GM20431 (cell line): ENCODE measurements around the gene MAMLD1.

Experiments used
- in situ Hi-C: fragments of 300-500 bp; cut with MseI, MboI; formaldehyde crosslinking; loops from one replicate; pipeline ENCODE4 v1.15.0; 2020; ENCODE audit warnings: low sequenced_read_pairs; ENCODE audit not compliant: unreplicated experiment

Gene MAMLD1

DNA sequence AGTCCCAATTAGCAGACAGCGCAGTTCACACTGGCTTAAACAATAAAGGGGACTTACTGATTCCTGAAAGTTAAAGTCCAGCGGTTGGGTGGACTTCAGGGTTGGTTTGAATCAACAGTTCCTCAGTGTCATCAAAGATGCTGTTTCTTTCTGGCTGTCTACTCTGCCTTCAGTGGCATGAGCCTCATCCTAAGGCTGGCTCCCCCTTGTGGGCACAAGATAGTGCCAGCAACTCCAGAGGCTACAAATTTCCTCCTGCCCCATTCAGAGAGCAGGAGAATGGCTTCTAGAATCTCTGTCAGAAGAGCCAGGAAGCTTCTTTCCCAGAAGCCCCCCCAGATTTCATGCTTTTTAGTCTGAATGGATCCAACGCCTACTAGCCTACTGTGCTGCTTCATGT, 122.9 kb downstream of the MAMLD1 start:
- in situ Hi-C loops, result no loop called here

DNA sequence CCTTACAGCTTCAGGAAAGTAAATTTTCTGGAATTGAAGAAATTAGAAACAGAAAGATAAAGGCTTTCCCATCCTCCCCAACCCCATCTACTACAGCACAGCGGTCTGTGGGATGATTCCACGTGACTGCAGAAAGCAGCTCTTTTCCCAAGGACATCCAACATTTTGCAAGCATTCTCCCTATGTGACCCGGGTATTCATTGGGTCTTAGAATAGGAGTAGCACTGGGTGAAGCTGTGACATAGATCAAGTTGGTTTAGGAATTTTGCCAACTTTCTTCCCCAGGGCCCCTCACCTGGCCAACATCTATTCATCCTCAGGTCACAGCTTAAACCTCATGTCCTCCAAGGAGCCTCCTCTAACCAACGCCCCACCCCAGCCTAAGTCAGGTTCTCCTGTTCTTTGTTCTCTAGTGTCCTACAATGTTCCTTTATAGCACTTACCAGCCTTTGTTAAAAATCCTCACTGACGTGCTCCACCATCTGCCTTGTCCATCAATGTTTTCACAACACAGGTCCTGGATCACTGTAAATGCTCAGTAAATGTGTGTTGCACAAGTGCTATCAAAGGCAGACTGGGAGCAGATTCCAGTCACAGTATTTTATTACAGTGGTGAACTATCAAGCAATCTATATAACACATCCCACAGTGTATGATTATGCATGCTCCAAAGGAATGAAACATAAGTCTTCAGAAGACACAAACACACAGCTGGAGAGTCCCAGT, 124.4 kb downstream of the MAMLD1 start:
- in situ Hi-C loops, result no loop called here

DNA sequence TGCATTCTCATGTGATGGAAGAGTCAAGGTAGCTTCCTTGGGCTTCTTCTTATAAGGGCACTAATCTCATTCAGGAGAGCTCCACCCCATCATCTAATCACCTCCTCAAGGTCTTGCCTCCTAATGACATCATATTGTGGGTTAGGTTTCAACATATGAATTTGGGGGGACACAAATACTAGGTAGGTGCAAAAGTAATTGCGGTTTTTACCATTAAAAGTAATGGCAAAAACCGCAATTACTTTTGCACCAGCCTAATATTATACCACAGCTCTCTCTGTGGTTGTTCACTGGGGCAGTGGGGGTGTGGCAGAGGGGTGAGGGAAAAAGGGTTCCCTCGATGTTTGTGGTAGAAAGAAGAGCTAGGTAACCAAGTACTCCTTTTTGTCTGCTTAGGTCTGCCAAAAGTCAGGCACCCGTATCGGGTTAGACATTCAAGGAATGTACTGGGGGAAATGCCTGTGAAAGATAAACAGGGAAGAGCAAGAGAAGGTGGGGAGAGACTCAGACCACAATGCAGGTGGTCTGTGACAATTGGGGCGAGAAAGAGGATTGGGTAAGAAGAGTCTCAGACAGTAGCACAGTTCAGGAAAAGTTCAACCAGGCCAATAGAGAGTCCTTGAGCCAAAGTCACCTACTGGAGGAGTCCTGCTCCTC, 126.4 kb downstream of the MAMLD1 start:
- in situ Hi-C loops, result no loop called here

DNA sequence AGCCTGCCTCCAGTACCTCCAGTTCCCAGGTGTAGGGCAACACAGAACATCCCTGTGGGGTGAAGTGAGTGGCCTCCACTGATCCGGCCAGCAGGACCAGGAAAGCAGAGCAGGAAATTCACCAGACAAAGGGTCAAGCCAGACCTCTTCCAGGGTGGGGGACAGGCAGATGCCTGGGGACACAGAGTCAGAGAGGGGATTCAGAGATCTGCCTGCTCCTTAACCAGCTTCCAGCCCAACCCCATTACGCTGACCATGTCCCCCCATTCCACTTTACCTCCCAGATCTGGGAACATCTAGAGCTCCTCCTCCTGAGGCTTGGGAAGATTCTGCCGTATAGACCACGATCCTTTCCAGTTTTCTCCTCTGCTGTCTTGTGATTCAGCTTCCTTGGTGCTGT, 132.4 kb downstream of the MAMLD1 start:
- in situ Hi-C loops, result no loop called here

DNA sequence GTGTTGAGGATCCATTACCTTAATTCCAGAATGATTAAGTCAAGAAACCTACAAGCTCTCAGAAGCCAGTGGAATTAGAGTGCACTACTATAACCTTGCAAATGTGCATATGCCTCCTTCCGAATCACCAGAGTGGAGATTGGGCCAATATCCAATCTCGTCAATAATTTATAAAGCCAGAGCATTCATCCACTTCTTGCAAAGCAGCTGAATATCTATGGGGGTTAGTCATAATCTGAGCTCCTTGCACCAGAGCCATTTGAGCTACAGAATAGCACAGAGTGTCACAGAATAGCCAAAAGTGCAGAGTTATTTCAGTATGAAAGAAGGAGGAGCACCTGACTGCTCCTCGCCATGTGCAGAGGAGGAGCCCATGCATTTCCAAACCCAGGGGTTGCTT, 136.1 kb downstream of the MAMLD1 start:
- in situ Hi-C loops, result no loop called here

DNA sequence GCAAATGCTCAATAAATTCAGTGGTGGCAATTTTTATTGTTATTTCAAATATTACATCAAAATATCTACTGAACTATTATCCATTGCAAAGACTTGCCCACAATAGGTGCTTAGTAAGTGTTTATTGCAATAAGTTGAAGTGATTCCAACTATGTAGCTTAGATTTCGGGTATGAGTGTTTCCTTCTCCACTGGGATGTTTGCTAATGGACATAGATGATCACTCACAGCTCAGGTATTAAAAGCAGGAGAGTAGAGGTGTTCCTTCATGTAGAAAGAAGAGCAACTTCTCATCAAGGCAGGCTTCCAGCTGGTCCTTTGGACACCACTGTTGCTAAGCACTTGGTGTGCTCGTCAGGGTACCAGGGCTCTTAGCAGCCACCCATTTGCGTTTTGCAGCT, 139.0 kb downstream of the MAMLD1 start:
- in situ Hi-C loops, result no loop called here

DNA sequence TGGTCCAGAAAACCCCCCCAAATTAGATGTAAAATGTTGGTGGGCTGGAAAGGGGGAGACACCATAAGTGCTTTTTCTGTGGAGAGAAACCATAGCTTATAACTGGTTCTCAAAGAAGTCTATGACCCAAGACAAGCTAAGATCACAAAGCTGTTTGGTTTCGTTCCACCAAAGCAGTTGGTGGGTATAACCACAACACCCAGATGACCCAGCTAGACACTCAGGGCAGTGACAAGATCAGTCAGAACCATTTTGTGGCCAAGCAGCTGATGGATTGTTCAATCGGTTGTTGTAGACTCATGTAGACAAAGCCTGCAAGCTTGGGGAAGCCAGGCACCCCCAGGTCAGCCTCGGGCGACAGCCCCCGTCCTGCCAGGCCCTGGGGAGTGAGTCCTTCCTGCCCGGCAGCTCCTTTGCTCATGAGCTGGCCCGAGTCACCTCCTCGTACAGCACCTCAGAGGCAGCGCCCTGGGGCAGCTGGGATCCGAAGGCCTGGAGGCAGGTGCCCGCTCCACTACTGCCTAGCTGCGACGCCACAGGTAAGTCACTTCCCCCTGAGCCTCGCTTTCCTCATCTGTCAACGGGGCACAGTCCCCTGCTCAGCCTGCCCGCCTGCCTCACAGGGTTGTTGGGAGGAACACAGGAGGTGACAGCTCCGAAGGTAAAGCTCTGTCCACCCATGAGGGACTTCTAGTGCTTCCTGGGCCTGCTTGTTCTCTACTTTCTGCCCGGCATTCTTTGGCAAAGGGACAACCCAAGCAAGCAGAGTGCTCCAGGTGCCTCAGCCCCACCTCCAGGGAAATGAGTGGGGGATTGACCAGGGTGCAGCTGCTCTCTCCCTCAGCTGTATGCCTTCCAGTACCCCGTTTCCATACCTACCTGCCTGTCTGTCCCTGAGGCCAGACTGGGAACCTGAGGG, 140.1 kb downstream of the MAMLD1 start:
- in situ Hi-C loops, result no loop called here

DNA sequence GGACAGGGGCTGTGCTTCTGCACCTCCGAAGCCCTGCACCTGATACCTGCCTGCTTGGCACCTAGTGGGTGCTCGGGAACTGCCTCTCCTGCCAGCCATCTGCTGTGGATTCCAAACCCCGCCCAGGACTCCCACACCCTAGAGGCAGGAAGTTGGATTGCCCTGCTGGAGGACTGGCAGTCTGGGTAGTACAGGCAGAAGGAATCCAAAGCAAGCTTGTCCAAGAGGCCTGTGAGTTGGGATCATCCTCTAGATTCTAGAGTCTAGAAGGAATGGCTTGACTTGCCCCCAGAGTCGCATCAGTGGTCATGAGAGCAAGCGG, 140.7 kb downstream of the MAMLD1 start:
- in situ Hi-C loops, result no loop called here

DNA sequence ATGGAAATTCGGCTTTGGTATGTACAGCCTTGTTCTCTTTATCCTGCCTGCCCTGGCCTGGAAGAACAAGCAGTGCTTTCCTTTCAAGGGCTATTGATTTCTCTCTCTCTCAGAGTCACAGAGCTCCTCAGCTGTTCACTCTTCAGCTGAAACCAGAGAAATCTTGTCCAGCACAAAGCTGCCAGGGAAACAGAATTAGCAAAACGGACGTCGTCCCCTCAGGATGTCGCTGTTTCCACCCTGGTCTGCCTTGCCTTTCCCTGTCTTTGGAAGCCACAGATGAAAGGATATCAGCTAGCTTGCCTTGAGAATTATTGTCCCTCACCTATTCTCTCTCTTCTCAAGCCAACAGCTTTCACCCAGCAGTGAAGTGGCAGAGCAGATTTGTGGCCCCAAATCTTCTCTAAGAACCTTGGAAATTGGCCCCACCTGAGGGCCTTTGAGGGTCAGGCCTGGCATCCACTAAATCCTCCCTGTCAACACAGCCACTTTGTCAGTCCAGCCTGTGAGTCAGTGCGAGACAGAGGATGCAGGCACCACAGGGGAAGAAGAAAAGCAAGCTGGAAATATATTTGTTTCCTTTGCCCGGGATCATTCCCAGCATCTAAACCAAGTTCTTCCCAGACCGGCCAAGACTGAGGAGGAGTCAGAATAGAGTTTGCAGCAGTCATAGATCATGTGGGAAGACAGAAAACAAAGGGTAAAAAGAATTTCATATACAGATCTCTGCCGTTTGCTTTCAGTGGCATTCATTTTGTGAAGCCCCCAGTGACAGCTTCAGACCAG, 141.5 kb downstream of the MAMLD1 start:
- in situ Hi-C loops, result no loop called here

DNA sequence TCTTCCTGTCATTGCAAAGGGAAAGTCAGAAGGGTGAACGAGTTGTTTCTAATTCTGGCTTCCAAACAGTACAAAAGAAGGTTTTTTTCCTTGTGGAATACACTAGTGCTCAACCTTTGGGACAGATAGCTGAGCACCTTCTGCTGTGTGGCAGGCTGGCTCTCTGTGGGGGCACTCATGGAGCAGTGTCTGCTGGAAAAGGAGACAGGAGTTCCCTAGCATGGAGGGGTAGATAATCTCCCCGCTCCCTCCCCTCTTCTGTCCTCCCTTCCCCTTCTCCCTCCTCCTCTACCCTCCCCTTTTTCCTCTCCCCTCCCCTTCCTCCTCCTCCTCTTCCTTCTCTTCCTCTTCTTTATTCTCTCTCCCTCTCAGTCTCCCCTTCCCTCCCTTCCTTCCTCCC, 142.9 kb downstream of the MAMLD1 start:
- in situ Hi-C loops, result no loop called here

DNA sequence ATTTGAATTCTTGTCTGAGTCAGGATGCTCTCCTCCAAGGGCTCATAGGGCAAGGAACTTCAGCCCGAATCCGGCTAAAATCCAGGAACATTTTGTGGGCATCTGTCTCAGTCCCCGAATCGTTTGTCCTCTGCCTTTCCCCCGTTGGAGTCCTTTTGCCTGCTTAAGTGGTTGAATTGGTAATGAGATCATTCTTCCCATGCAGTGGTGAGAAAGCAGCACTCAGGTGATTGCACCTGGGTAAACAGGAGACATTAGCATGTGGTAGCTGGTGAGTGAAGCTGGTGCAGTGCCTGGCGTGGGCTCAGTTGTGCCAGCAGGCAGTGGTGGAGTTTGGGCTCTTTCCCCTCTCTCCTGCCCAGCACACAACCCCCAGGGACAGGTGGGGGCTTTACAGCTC, 143.4 kb downstream of the MAMLD1 start:
- in situ Hi-C loops, result no loop called here

DNA sequence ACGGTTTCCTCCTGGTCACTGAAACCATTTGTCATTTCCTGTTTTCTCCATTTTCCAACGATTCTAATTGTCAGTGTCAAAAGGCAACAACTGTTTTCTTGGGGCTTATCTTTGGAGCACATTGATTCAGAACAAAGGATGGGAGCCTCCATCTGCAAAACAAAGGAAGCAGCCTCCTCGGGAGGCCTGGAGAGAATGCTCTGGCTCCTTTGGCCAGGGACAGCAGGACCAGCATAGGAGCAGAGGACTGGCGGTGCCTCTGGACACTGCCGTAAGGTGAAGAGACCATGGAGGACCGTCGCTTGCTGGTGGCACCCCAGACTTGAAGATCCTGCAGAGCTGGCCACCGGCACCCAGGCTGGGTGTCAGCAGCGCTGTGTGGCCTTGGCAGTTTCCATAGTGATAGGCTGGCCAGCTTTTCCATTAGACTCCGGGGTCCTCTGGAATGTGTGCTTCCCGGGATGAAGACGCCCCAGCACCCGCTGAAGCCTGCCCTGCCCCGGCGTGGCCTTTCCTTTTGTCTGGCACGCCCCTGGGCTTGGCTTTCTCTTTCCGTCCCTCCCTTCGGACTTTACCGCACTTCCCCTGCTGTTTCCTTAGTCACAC, 144.2 kb downstream of the MAMLD1 start:
- in situ Hi-C loops, result no loop called here

DNA sequence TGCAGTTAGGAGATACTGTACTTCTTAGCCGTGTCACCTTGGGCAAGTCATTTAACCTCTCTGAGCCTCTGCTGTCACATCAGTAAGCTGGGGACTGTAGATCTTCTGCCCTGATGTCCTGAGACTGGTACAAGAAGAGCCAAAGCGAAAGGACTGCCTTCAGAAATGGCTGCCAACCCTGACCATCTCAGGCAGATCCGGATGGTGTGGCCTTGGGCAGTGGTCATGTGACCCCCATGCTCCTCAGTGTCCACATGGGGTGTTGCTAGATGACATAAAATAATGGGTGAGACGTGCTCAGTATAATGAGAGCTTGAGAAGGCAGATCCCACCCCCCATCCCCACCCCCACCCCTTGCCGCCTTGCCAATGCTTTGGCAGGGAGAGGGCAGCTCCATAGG, 144.9 kb downstream of the MAMLD1 start:
- in situ Hi-C loops, result no loop called here

DNA sequence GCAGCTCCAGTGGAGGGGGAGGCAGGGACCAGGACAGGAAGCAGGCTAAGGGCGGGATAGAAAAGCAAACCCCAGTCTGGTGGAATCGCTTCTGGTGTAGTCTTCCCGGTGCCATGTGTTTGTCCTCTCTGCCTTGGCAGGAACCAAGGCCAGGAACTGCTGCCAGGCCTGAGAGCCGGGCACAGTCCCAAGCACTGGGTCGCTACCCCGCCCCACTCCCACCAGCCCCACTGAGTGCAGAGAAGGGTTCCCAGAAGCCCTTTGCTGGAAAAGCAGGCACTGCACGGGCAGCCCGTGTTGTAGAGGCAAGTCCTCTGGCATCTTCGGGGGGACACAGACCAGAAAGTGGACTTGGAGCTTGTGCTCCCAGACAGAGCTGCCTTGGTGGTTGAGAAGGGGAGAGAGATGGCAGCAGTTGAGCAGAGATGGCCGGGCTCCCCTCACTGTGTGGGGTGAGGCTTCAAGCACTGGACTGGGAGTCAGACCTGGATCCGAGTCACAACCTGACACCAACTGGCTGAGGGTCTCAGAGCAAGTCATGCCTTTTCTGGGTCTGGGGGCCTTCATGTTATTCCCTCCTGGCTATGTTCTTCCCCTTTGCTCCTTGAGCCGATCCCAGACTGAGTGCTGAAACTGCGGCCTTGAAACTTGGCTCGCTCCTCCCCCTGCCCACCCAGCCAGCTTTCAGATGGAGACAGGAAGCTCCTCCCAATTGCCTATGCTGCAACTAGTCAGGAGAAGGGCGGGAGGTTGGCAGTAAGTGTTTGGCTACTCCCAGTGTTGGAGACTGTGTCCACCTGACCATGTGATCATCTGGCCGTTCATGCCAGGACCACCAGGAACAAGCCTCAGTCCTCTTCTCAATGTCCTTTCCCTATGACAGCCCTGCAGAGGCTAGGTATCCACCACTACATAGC, 145.6 kb downstream of the MAMLD1 start:
- in situ Hi-C loops, result no loop called here

DNA sequence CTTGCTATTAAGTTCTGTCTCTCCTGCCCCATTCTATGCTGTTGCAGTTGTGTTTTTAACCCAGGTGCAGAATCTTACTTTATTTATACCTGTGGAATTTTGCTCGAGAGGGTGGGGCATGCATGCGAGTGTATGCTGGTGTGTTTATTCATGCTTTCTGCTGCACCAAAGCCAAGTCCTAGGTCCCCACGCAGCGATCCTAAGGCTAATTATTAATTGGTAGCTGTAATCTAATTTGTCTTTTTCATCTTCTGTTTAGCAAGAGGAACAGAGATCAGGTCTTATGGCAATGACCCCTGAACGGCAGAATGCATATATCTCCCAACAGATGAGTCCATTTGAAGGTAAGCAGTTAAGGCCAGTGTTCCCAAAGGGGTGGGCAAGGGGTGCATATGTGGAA, 146.6 kb downstream of the MAMLD1 start:
- in situ Hi-C loops, result no loop called here

DNA sequence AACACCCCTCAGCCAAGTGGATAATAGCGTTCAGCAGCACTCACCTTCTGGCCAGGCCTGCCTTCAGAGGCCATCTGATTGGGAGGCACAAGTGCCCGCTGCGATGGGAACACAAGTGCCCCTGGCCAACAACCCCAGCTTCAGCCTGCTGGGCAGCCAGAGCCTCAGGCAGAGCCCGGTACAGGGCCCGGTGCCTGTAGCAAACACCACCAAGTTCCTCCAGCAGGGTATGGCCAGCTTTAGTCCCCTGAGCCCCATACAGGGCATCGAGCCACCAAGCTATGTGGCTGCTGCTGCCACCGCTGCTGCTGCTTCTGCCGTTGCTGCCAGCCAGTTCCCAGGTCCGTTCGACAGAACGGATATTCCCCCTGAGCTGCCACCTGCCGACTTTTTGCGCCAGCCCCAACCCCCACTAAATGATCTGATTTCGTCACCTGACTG, 149.4 kb downstream of the MAMLD1 start:
- in situ Hi-C loops, result no loop called here

DNA sequence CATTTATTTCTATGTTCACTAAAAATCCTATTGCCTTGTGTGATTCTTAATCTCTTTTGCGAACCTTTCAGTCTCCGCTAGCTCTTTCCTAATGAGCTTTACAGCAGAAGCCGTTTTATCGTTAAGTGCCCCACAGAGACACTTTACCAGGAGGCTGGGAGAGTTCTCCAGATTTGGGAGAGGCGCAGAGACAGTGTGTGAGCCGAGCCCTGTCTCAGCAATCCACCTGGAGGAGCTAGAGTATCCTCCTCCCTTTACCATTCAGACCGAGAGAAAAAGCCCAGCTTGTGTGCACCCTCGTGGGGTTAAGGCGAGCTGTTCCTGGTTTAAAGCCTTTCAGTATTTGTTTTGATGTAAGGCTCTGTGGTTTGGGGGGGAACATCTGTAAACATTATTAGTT, 150.4 kb downstream of the MAMLD1 start:
- in situ Hi-C loops, result no loop called here

DNA sequence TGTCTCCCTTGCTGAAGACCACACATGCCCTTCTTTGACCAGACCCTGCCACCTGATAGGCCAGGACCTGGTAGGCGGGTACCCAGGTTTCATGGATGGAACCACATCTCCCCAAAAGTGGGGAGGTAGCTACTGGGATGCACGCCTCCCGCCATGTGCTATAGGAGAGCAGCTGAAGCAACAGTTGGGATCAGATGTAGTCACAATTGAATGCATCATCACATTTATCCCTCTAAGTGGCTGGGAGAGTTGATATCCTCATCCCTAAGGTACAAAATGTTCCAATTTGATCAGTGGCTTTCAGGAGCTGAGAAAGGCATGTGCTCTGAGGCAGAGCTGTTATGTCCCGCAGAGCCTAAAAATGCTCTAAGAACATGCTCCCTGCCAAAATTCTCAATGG, 151.3 kb downstream of the MAMLD1 start:
- in situ Hi-C loops, result no loop called here

DNA sequence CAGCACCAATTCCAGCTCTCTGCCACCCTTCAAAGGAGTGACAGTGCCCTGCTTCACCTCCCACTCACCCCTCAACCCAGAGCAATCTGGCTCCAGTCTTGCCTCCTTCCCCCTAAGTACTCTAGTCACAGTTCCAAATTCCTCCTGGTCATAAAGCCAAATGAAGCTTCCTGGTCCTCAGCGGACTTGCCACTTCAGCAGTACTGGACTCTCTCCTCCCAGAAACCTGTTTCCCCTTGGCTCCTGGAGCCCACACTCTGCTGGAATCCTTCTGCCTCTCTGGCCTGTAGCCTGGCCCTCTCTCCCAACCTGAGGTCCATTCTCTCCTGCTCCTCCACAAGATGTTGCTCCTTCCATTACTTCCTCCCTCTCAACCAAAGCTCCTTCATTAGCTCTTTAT, 152.7 kb downstream of the MAMLD1 start:
- in situ Hi-C loops, result no loop called here
